Right renal pelvis (tissue), 4 donors: ENCODE data around the gene ANTXR1. TPM values are rescaled to one million over a fixed set of nuclear protein-coding genes. Genes with fewer than 3 reads are reported as not detected.

Experiments
- DNase-seq, 4 donors: peaks; one replicate each; pipeline ENCODE4 v3.0.0-alpha.2; 2013; ENCODE audit warnings: low read depth in 4 of 4, low spot score in 3 of 4, missing footprints in 1 of 4
- polyA plus RNA-seq, 4 donors: library from polyadenylated mRNA; unstranded; fragments of 120-200 nt; gene quantifications; one replicate each; pipeline ENCODE4 v1.2.1, GENCODE V29; 2013; ENCODE audit not compliant: insufficient read length in 4 of 4

ANTXR1 gene
- polyA plus RNA-seq, 4 donors, result 81.3 to 100 (median 95.3) TPM

DNA sequence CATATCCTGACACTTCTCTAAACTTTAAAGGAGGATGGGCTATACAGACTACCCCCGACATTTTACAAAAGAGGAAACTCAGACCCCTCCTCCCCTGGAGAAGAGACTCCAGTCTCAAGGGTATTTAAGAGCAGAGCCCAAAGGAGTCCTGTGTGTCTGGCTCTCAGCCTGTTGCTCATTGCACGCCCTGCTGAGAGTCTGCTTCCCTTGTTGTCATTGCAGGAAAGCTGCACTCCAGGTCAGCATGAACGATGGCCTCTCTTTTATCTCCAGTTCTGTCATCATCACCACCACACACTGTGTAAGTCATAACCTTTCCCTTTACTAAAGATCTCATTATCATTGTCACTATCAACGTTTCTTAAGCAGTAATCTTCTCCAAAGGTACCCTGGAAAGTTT, 111.4 kb downstream of the ANTXR1 start:
- no peak for DNase-seq

DNA sequence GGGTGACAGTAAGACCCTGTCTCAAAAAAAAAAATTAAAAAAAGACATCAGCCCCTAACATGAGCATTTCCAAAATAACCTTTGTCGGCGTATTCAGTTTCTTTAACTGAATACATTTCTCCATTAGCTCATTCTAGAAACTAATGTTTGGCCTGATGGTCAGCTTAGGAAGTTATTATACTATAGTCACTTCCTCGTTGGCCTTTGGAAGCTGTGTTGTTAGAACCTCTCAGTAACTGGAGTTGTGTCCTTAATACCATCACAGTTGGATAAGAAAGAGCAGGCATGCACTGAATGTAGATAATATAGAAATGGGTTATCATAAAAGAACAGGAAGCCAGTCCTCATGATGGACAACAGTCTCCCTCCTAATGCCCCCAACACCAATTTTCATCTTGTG, 112.8 kb downstream of the ANTXR1 start:
- DNase-seq, result no peak

- no peak for DNase-seq
Observed at GRCh38 chr2:69126341-69126740, 113.4 kb downstream of the ANTXR1 start.

DNA sequence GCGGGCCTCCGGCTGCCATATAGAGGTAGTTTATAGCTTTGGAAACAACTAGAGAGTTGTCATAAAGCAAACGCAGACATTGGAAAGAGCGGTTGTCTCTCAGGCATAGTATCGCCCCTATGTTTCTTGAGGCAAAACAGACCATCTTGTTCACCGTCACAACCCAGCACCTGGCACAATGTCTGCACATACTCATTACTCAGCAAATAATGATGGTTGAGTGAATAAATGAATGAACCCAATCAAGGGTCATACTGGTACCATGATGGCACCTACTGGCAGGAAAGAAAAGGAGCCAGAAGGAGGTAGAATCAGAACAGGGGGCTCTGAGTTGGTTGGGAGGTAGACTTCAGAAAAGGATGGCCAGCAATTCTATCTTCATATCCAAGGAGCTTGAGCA, 118.5 kb downstream of the ANTXR1 start:
- DNase-seq, result no peak

DNA sequence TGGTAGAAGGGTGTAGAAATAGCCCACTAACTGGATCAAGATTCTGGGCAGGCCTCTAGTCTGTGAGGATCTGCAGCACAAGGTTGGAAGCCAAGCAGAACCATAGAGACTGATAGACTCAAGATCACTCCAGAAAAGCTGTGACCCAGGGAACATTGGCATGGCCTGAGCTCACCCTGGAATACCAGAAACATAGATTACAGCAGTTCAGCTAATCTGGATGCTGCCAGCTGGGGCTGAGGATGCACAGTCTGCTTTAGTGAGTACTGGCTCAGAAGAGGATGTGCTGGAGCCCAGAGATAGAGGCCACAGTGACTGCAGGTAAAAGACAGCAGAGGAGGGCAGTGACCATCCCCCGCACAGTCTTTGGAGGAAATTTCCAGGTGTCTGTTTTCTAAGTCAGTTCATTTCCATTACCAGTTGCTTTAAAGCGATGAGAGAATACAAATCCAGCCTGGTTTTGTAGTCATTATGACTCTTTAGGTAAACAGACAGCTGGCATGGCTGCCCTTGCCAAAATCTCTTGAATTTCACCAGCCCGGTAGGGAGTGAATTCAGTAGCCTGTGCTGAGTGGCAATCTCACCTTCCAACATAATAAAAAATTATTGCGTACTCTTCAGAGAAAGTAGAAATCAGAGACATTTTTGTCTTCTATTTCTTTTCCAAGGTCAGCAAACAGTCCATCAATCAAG, 119.2 kb downstream of the ANTXR1 start:
- no peak for DNase-seq

- DNase-seq, result no peak
Observed at GRCh38 chr2:69132960-69133590, 120.1 kb downstream of the ANTXR1 start.

DNA sequence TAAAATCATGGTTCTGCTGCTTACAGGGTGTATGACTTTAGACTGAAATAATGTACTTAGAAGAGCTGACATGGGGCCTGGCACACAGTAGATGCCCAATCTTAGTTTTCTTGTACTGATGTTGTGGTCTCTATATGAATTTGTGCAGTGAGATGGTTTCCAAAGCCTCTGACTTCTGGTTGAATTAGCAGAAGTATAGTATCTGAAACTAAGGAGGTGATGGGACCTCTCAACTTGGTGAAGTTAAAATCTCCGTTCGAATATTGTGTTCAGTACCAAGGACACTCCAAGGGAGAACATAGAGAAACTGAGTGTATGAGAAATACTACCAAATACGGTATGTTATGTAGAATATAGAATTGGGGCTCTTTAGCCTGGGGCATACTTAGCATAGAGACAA, 120.9 kb downstream of the ANTXR1 start:
- no peak for DNase-seq

GRCh38 chr2:69134306-69134945, 121.4 kb downstream of the ANTXR1 start:
- DNase-seq, result no peak

DNA sequence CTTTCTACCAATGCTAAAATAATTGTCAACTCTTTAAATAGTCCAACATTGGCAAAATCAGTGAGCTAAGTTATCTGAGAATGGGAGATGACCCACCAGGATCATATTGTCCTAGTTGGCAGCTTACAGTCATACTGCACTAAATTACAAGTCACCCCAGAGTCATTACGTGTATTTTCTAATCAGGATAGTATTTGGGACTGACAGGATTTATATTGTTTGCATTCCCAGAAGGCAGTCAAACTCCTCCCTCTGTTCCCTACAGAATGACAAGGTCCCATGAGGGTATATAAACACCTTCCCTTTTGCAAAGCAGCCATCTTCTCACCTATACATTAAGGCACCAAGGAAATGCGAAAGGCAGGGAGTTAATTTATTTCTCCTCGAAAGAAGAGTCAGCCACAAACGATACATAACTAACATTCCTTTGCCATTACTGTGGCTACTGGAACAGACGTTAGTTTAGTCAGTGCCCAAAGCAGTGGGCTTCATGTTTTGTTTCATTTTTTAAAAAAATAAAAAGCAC, 125.3 kb downstream of the ANTXR1 start:
- no peak for DNase-seq

- no peak for DNase-seq
Observed at GRCh38 chr2:69138793-69139459, 125.9 kb downstream of the ANTXR1 start.

DNA sequence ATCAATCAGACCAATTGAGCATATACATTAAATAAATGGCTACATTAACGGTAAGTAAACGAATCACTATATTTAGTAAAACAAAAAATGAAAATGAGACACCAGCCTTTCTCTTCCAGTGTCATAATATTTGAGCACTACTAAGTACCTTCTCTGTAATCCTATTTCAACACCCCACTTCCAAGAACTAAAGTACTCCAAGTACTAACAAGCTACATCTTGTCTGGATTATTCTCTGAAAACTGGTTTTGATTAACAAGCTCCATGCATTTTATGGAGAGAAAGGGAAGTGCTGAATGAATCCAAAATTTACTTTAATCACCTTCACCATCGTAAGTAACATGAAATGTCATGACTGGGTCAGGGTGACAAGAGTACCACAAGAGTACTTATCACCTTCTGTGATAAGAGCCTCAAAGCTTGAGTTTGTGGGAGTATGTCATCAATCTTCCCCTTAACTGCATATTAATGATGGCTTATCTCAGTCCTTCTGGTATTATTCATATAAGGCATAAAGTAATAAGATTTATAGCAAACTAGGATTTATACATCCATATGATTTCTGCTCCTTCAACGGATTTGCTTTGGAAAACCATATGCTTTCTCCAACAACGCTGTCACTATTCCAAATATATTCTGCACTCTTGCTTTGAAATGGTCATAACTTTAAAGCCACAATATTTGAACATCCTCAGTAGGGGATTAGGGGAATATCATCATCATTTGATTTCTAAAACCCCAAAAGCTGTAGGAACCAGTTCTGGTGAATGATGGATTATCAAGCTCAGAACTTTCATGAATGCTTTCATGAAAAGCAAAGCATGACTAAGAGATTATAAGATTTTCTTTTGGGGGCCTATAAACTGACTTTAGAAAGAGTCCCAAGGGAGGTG, 127.0 kb downstream of the ANTXR1 start:
- DNase-seq, result no peak

DNA sequence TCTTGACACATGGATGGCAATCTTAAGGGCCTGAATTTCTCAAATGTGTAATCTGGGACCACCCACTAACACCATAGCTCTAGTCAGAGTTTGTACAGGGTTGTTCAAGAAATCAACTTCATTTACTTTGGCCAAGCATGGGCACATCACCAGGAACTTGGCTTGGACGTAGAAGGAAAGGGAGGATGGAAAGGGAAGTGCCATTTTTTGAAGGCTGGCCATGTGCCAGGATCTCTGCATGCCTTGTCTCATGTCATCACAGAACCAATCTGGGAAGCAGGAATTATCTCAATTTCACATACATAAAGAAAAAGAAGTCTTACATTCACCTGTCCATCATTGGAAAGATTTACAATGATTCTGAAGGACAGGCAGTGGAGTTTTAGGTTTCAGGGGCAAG, 128.1 kb downstream of the ANTXR1 start:
- no peak for DNase-seq

GRCh38 chr2:69143748-69144360, 130.9 kb downstream of the ANTXR1 start:
- DNase-seq, result no peak

DNA sequence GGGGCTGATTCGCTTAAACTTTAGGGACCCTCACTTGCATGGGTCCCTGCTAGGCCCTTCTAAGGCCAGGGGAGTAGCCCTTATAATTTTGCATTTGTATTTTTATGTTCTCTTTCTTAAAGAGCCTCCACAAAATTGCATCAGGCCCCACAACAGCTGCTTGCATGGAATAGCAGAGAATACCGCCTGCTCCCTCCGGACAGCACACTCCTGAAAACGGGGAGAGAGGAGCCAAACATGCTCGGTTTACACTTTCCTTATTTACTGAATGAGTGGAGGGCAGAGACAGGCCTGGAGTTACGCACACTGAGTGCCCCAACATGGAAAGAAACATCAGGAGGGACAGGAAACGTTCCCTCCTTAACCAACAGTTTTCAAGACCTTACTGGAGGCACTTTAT, 132.2 kb downstream of the ANTXR1 start:
- no peak for DNase-seq

DNA sequence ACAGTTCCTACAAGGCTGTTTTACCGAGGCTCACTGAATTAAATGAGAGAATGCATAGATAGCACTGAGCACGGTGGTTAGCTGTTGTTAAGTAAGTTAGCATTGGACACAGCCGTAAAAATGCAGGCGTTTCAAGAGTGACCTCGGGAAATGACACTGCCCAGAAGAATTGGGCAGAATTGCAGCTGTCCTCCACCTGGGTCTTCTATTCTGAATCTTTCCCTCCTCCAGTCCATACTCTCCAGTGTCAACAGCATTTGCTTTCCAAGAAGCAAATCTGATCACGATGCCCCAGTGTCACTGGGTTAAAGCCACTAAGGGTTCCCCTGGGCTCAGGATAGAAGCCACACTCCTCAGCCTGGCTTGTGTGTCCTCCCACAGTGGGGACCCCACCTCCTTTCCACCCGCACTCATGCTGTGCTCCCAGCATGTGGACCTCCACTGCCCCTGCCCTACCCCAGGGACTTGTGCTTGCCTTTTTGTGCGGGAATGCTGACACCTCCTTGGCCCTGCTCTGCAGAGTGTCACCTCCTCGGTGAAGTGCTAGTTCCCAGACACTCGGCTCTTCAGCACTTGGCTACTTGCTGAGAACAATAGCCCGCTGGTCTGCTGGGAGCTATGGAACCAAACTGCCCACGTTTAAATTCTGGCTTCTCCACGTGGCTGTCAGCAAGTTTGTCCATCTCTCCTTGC, 135.0 kb downstream of the ANTXR1 start:
- no peak for DNase-seq

DNA sequence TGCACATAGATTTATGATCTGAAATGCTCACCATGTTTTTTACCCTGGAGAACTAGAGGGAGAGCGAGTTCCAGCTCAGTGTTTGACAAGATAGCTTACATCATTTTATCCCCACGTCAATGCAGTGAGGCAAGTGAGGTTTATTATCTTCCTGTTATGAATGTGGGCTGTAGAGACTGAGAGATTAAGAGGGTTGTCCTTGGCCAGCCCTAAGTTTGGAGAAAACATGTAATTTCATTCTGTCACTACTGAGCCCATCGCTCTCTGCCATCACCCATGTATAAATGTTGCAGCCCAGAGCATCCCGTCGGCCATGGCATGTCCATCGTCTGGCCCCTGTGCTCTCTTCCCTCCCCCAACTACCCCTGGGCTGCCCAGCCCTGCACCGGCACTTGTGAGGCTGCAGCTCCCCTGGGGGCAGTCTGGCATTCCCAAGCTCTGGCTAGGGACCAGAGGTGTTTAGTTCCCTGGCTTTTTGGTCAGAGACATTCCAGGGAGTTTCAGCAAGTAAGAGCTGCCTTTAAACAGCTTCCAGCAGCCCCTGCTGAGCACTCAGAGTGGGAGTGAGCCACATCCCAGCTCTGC, 136.7 kb downstream of the ANTXR1 start:
- no peak for DNase-seq

DNA sequence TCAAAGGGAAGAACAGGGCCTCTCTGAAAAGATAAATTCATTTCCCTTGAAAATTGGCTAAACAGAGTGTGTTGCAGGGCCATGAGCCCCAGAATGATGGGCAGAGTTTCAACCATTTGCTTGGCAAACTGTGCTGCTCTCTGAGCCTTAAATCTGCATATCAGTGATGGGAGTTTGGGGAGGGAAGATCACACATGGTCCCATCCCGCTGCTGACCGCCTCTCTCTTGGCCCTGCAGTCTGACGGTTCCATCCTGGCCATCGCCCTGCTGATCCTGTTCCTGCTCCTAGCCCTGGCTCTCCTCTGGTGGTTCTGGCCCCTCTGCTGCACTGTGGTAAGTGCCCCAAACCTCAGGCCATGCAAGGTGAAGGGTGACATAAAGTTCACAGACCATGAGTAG, 139.0 kb downstream of the ANTXR1 start:
- no peak for DNase-seq

GRCh38 chr2:69152847-69153583, 140.0 kb downstream of the ANTXR1 start:
- no peak for DNase-seq
